ENCODE results near the gene MED13L.

- TF ChIP-seq ZNF274 (IDR thresholded peaks at IDR 0.05; ENCODE audit: low read depth, low read length) (no peak), YY1 (IDR thresholded peaks at IDR 0.05; ENCODE audit: insufficient read depth, insufficient read length) (no peak)
These were observed 223.9 kb downstream of the MED13L start for GRCh38 chr12:116053479-116054200.

All from NT2/D1 (cell line).